NCI-H146 treated with DMSO at 0.1 percent for 48 hours (cell line): ENCODE measurements around the gene LGALS3.

ENCODE experiments used
- DNase-seq: peaks from one replicate; lab custom pipeline; 2025; ENCODE audit not compliant: unreplicated experiment; lab: John Stamatoyannopoulos, UW

LGALS3 gene

GRCh38 chr14:55130196-55130550 lies 1.1 kb downstream of the LGALS3 start:
- DNase-seq = no peak

- DNase-seq = no peak
Measured at GRCh38 chr14:55131370-55132137, 2.5 kb downstream of the LGALS3 start.

- no peak for DNase-seq
Measured at GRCh38 chr14:55133416-55133815, 4.4 kb downstream of the LGALS3 start.

- DNase-seq = no peak
Measured at GRCh38 chr14:55136241-55136640, 7.2 kb downstream of the LGALS3 start.

- no peak for DNase-seq
Measured at GRCh38 chr14:55136885-55137786, 8.1 kb downstream of the LGALS3 start.

GRCh38 chr14:55138091-55138490 lies 9.0 kb downstream of the LGALS3 start:
- DNase-seq = no peak

- DNase-seq = no peak
Measured at GRCh38 chr14:55139141-55139540, 10.1 kb downstream of the LGALS3 start.

- no peak for DNase-seq
Measured at GRCh38 chr14:55139696-55140509, 10.9 kb downstream of the LGALS3 start.

- no peak for DNase-seq
Measured at GRCh38 chr14:55141825-55142224, 12.8 kb downstream of the LGALS3 start.

- DNase-seq = no peak
Measured at GRCh38 chr14:55142466-55142865, 13.4 kb downstream of the LGALS3 start.

GRCh38 chr14:55146425-55146824 lies 17.4 kb downstream of the LGALS3 start:
- DNase-seq = no peak

GRCh38 chr14:55151601-55152000 lies 22.5 kb downstream of the LGALS3 start:
- DNase-seq = no peak

- DNase-seq = no peak
Measured at GRCh38 chr14:55152052-55152753, 23.2 kb downstream of the LGALS3 start.

- DNase-seq = no peak
Measured at GRCh38 chr14:55153951-55154350, 24.9 kb downstream of the LGALS3 start.

GRCh38 chr14:55157080-55157479 lies 28.0 kb downstream of the LGALS3 start:
- no peak for DNase-seq

- no peak for DNase-seq
Measured at GRCh38 chr14:55158412-55158811, 29.4 kb downstream of the LGALS3 start.

- DNase-seq = no peak
Measured at GRCh38 chr14:55160989-55161388, 31.9 kb downstream of the LGALS3 start.

- no peak for DNase-seq
Measured at GRCh38 chr14:55170526-55170925, 41.5 kb downstream of the LGALS3 start.

GRCh38 chr14:55180006-55180405 lies 51.0 kb downstream of the LGALS3 start:
- DNase-seq = no peak

- DNase-seq = no peak
Measured at GRCh38 chr14:55180434-55180833, 51.4 kb downstream of the LGALS3 start.
